RWPE1 (cell line): Measurements from ENCODE around the gene TTL.
"Not testable (repeated sequence)": the region's sequence is repeated elsewhere in the genome, so short reads cannot be mapped to it uniquely, and the experiment has no call there.

ENCODE experiments used
- CTCF ChIA-PET: fragments of 350-600 bp; sonication (Branson Sonifier 250); formaldehyde crosslinking; extraction: SDS; loops from one replicate; lab custom pipeline; 2021; lab: Yijun Ruan, JAX
- POLR2A ChIA-PET: fragments of 400-600 bp; formaldehyde crosslinking; extraction: SDS; loops from one replicate; lab custom pipeline; 2020; ENCODE audit warnings: antibody characterized with exemption; ENCODE audit not compliant: low non-redundant PET; lab: Yijun Ruan, JAX
- DNase-seq: peaks from one replicate; pipeline ENCODE4 v3.0.0; 2012; ENCODE audit warnings: low spot score
- H3K27ac ChIP-seq: fragments of 450-650 bp; 2 replicates; pipeline ENCODE4 v1.5.1; 2017
- TF ChIP-seq, protein P1 (sequence below): fragments of 450-650 bp; conservative IDR thresholded peaks from 2 replicates; pipeline ENCODE4 v1.5.1; 2017; ENCODE audit warnings: low read depth, mild to moderate bottlenecking

Gene TTL

DNA sequence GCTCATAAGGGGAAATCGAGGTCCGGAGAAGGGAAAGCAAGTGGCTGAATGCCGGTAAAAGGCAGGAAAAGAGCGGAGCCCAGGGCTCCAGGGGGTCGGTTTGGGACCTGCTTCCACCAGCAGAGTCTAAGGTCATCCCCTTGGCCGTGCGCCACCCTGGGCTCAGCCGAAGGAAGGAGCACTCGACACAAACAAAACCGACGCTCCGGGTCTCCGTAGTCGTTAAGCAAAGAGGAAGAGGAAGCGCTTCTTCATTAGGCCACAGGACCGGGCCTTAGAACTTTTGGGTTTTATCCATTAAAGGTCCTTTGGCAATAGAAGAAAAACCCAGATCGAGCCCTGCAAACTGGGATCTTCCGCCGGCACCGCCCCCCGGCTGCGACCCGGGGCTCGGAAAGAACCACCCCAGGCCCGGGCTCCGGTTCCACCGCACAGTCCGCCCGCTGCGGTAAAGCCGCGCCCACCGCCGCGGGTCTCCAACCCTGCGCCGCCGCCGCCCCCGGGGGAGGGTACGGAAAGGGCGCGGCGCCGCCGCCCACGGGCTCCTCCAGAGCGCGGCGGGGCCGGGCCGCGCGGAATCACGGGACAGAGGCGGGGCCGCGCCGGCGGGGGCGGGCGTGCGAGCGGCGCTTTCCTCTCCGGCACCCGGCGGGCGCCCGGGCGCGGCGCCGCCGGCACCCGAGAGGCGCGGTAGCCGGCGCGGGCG, at the start of gene TTL:
TTL (plus strand) TSS at position 629 of the 706 bp plus-strand sequence. CDS start 189 bp downstream, outside the sequence.
- peak within 1 kb of the TSS; percentile 94 for H3K27ac ChIP-seq
- CTCF ChIA-PET = interaction anchor here (0.6 to 2.6 kb wide), 8 partner anchors 11 to 238 kb away, joined by 3 to 12 read pairs (median 4); no protein-coding TSS in a partner anchor
- DNase-seq = peak; percentile 77
- POLR2A ChIA-PET = no interaction called here
- TF ChIP-seq, protein P1, sequence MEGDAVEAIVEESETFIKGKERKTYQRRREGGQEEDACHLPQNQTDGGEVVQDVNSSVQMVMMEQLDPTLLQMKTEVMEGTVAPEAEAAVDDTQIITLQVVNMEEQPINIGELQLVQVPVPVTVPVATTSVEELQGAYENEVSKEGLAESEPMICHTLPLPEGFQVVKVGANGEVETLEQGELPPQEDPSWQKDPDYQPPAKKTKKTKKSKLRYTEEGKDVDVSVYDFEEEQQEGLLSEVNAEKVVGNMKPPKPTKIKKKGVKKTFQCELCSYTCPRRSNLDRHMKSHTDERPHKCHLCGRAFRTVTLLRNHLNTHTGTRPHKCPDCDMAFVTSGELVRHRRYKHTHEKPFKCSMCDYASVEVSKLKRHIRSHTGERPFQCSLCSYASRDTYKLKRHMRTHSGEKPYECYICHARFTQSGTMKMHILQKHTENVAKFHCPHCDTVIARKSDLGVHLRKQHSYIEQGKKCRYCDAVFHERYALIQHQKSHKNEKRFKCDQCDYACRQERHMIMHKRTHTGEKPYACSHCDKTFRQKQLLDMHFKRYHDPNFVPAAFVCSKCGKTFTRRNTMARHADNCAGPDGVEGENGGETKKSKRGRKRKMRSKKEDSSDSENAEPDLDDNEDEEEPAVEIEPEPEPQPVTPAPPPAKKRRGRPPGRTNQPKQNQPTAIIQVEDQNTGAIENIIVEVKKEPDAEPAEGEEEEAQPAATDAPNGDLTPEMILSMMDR = no peak

DNA sequence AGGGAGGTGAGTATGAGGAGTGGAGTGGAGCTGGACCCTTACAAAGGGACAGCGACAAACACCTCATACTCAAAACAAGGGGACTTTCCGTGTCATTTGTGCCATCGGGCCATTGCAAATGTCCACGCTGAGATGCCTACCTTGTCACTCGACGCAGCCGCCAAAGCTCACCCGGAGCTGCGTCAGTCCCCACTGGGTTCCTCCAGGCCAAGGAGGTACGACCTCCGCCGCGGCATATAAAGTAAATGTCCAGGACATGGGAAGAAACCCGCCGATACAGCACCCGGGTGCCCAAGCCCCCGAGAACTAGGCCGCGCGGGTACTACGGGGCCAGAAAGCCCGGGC, 49.6 kb upstream of the TTL start:
- H3K27ac ChIP-seq, POLR2A ChIA-PET, DNase-seq, CTCF ChIA-PET: not testable (repeated sequence)

DNA sequence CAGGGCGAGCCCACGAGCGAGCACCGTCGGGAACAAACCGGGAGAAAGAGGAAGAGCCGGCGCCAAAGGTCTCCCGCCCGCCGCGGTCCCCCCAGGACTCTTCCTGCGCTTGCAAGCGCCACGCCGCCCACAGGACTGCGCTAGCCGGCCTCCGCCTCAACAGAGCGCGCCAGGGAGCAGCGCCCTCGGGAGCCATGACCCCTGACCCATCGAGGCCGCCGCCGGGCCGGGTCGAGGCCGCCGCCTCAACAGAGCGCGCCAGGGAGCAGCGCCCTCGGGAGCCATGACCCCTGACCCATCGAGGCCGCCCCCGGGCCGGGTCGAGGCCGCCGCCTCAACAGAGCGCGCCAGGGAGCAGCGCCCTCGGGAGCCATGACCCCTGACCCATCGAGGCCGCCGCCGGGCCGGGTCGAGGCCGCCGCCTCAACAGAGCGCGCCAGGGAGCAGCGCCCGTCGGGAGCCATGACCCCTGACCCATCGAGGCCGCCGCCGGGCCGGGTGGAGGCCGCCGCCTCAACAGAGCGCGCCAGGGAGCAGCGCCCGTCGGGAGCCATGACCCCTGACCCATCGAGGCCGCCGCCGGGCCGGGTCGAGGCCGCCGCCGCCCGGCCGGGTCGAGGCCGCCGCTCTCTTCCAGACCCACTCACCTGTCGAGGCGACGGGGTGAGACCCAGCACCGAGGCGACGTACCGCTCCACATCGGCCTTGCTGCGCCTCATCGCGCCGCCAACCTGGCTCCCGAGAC, 49.0 kb upstream of the TTL start:
- not testable (repeated sequence) for H3K27ac ChIP-seq, DNase-seq
- POLR2A ChIA-PET = interaction anchor here (0.7 kb wide), 1 partner anchor 170 kb away, joined by 3 read pairs; no protein-coding TSS in a partner anchor
- CTCF ChIA-PET = interaction anchor here (0.6 to 0.7 kb wide), 3 partner anchors 174 to 561 kb away, joined by 4 to 6 read pairs (median 4); no protein-coding TSS in a partner anchor

DNA sequence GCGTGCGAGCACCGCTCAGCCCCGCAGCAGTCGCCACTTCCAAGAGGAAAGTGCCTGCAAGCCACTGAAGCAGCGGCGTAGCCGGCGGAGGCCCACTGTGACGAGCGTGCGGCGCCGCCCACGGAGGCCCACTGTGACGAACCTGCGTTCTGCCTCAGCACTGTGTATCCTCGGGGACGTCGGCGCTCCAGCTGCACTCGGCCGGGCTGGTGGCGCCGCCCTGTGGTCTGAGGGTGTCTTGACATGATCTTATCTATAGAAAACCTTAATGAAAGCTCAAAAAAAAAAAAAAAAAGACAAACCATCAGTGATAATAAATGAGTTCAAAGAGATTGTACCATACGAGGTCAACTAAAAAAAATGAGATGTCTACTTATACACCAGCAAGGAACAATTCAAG, 48.5 kb upstream of the TTL start, which contains the start of gene RGPD8:
RGPD8 (minus strand) TSS at position 166 of the 400 bp plus-strand sequence. CDS start 192 bp downstream, outside the sequence.
- TF ChIP-seq, protein P1 = peak; percentile 65
- H3K27ac ChIP-seq, DNase-seq: not testable (repeated sequence)
- CTCF ChIA-PET = interaction anchor here (0.6 to 0.7 kb wide), 4 partner anchors 174 to 561 kb away, joined by 3 to 6 read pairs (median 4); no protein-coding TSS in a partner anchor
- POLR2A ChIA-PET = interaction anchor here (0.7 kb wide), 1 partner anchor 170 kb away, joined by 3 read pairs; no protein-coding TSS in a partner anchor

DNA sequence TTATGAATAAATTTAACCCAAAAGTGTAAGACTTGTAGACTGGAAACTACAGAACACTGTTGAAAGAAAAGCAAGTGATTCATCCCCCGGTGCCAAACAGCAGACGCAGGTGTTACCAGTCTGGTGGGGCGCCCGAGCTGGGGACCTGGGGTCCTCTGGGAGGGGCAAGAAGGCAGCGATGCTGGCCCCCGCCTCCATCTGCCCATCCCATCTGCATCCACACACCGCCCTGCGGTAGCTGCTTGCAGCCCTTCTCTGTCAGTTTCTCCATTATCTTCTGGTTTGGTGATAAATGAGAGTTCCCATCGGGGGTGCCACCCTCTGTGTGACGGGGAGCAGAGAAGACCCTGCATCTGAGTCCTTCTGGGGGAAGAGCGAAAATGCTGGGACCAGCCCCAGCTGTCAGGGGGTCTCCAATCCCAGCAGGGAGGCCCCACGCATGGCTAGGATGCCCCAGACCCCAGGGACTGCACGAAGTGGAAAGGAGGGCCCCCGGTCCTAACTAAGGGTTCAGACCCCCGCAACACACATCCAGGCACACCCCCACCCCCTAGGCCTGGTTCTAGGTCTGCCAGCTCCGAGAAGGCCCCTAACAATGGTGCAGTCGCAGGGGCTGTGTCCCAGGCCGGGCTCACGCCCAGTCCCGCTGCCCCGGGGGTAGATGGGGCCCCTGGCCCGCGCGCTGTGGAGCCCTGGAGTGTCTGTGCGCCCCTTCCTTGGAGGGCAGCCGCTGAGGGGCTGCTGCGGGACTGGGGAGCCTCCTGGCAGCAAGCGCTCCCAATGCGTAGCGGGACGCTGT, 47.8 kb upstream of the TTL start:
- H3K27ac ChIP-seq = no peak overlapping the region
- TF ChIP-seq, protein P1 = no peak
- ChIA-PET CTCF (interaction anchor here (0.6 to 1.0 kb wide), 2 partner anchors 312 to 417 kb away, joined by 3 to 7 read pairs; no protein-coding TSS in a partner anchor), POLR2A (no interaction called here)
- no peak for DNase-seq

DNA sequence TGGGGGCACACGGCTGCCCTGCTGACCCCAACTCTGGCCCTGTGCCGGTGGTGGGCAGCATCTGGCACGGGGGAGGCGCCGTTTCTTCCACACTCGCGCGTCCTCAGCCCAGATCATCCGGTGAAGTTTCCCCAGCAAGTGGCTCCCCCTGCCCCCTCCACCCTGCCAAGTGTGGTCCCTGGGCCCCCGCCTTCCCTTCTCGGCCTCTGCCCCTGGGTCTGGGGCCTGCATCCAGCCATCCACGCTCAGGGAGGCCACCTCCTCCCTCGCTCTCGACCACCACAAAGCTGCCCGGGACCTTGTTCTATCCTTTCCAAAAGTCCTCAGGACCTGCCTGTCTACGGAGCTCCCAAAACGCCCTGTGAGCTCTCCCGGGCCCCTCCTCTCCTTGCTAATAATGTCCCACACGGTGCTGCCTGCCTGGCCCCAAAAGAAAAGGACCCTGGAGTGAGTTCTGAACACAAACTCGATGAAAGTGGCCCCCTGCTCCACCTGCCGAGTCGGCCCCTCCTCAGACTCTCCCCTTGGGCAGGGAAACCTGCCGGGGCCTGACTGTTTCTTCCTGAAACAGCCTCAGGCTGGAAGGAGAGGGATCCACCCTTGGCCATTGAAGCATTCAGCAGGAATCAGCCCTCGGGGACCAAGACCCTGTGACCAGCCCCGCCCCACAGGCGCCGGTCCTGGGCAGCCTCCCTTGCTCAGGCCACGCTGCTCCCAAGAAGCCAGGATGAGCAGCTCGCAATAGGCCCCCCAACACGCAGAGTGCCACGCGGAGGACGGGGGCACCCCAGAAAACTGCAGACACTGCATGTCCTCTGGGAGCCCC, 46.9 kb upstream of the TTL start:
- DNase-seq, H3K27ac ChIP-seq, POLR2A ChIA-PET: not testable (repeated sequence)
- CTCF ChIA-PET = interaction anchor here (1.0 kb wide), 1 partner anchor 313 kb away, joined by 7 read pairs; no protein-coding TSS in a partner anchor

DNA sequence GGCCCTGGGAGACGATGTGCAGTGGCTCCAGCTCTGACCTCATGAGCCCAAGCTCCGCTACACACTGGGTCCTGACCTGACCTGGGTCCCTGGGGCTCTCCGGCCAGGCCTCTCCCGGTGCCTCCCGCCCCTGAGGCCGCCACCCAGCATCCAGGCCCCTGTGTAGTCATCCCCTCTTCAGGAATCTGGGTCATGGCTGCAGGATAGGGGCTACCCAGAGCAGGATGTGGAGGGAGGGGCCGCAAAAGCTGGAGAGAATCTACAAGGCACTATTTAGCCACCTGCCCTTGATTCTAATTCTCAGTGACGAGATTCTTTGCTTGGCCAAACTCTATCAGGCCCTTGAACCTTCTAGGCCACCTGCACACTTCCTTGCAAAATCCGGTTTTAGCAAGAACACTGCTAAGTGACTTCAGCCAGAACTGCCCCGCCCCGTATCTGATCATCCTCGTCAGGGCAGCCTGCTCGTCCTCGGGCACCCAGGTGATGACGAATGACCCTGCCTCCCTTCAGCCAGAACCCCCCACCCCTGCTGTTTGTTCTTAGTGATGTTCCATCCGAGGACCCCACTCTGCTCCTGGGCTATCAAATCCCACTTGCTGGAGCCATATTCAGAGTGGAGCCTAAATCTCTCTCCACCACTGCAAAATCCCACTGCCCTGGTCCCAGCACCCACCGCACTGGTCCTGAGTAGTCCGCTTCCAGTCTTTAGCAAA, 46.1 kb upstream of the TTL start:
- H3K27ac ChIP-seq, CTCF ChIA-PET, POLR2A ChIA-PET, DNase-seq: not testable (repeated sequence)

DNA sequence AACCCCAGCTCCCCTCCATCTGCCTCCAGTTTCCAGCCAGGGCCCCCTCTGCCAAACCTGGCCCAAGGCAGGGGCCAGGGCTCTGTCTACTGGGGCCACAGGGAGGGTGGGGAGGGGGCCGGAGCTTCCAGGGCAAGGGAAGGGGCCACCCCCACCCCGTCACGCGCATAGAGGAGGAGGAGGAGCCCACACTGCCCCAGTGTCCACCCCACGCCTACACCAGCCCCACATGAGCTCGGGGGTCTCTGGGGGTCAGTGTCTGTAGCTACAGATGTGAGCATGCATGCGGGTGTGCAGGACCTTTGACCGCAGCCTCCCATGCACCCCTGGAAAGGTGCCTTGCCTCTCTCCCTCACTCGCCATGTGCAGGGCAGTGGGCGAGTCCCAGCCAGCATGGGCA, 45.0 kb upstream of the TTL start:
- POLR2A ChIA-PET, H3K27ac ChIP-seq, CTCF ChIA-PET, DNase-seq: not testable (repeated sequence)

DNA sequence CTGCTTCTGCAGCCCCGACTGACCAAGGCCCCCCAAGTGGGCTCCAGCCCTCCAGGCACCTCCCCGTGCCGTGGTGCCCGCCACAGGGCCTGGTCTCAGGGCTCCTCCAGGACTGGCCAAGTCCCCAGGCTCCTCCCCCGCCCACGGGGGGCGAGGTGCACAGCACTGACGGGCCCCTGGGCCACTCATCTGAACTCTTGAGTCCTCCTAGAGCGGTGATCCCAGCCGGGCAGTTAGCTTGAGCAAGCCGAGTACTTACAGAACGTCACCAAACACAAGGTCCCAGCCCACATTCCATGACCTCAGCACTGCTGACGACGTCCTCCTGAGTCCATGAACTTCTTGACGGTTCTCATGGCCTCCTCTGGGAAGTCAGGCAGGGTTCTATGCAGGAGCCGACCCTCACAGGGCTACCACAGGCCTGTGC, 44.5 kb upstream of the TTL start:
- DNase-seq, H3K27ac ChIP-seq, POLR2A ChIA-PET, CTCF ChIA-PET: not testable (repeated sequence)

DNA sequence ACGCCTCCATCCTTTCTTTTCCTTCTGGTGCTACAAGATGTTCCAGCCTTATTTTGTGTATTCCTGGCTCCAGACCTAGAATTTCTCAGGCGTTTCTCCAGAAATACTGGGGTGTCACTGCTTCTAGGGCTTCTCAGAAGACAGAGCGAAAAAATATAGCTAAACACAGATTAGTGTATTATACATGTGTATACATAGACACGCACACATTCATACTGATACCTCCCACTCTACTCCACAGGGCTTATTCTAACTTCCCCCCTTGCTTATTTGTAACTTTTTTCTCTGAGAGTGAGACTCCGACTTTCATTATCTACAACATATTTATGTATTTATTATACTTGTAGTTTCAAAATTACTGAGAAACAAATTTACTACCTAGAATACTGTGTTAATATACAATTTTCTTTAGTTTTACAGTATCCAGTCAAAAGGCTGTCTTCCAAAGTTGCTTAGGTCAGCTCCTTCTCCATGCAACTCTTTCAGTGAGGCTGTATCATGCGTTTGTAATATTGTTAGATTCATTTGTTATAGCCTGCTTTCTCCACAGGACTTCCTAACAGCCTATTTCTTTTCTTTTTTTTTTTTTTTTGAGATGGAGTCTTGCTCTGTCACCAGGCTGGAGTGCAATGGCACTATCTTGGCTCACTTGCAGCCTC, 43.2 kb upstream of the TTL start:
- H3K27ac ChIP-seq, DNase-seq, CTCF ChIA-PET, POLR2A ChIA-PET: not testable (repeated sequence)

DNA sequence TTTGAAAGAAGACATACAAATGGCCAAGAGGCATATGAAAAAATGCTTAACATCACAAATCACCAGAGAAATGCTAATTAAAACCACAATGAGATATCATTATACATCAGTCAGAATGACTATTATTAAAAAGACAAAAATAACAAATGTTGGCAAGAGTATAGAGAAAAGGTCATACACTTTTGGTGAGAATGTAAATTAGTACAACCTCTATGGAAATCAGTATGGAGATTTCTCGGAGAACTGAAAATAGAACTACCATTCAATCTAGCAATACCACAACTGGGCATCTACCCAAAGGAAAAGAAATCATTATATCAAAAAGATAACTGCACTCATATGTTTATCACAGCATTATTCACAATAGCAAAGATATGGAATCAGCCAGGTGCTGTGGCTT, 37.7 kb upstream of the TTL start:
- DNase-seq, CTCF ChIA-PET, POLR2A ChIA-PET, H3K27ac ChIP-seq: not testable (repeated sequence)
